Fibroblast of lung (primary cell): ENCODE data around the gene NOX3.

Experiments used
- CTCF ChIP-seq, 2 donors: IDR thresholded peaks in 1 of 2; conservative IDR thresholded peaks in 1 of 2; 1 replicate in 1 of 2; 2 replicates in 1 of 2; pipeline ENCODE4 v1.5.1; 2011 to 2012; ENCODE audit warnings: low read length in 2 of 2, control low read depth in 1 of 2, inconsistent platforms in 1 of 2, low read depth in 1 of 2, mild to moderate bottlenecking in 1 of 2
- EZH2 ChIP-seq: IDR thresholded peaks from 2 replicates; pipeline ENCODE4 v1.5.1; 2012; ENCODE audit warnings: low read length, control low read depth, mild to moderate bottlenecking; ENCODE audit errors: missing control alignments

DNA sequence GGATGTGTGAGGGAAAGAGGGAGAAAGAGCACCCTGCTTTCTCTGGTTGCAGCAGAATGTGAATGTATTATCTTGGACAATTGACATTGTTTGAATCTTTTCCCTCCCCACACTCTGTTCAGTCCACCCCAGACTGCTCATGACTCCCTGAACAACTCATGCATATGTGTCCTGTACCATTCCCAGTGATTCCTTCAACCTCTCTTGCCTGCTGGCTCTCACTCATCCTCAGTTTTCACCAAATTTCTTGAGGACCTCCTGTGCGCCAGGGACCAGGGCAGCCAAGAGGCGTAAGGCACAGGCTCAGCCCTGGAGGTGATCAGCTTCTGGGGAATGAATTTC lies 5.4 kb downstream of the NOX3 start:
- TF ChIP-seq CTCF (conservative IDR thresholded peaks at IDR 0.05 in 1 of 2, IDR thresholded peaks at IDR 0.05 in 1 of 2; ENCODE audit: low read depth in 1 of 2, low read length in 2 of 2), result no peak
- no peak for TF ChIP-seq EZH2
